ENCODE data around the gene VCP.

VCP gene

GRCh38 chr9:35116898-35117551, 44.6 kb upstream of the VCP start (continued):
- TF ChIP-seq ZNF707 (tag by site-specific recombination; IDR thresholded peaks at IDR 0.05) (no peak), TCF7L2 (IDR thresholded peaks at IDR 0.05; ENCODE audit: borderline replicate concordance, low read depth, low read length) (no peak), ZNF16 (tag by site-specific recombination; IDR thresholded peaks at IDR 0.05; ENCODE audit: low read depth) (no peak), ZNF692 (tag by site-specific recombination; IDR thresholded peaks at IDR 0.05) (no peak), SALL2 (tag by site-specific recombination; IDR thresholded peaks at IDR 0.05; ENCODE audit: borderline replicate concordance) (no peak), HOXD13 (CRISPR knock-in tag; IDR thresholded peaks at IDR 0.05; ENCODE audit: borderline replicate concordance) (no peak), SP7 (tag by site-specific recombination; IDR thresholded peaks at IDR 0.05) (no peak), ZNF664 (tag by site-specific recombination; IDR thresholded peaks at IDR 0.05) (no peak), ZBTB6 (tag by site-specific recombination; IDR thresholded peaks at IDR 0.05) (no peak), ZNF623 (tag by site-specific recombination; IDR thresholded peaks at IDR 0.05) (no peak), ZNF488 (tag by site-specific recombination; IDR thresholded peaks at IDR 0.05) (no peak), CTCF (tag by site-specific recombination; IDR thresholded peaks at IDR 0.05) (peak; percentile 79), ZNF335 (tag by site-specific recombination; conservative IDR thresholded peaks at IDR 0.05) (peak; percentile 56), ZNF138 (tag by site-specific recombination; IDR thresholded peaks at IDR 0.05; ENCODE audit: borderline replicate concordance) (no peak), ZNF610 (tag by site-specific recombination; IDR thresholded peaks at IDR 0.05; ENCODE audit: borderline replicate concordance) (no peak), ZNF626 (tag by site-specific recombination; IDR thresholded peaks at IDR 0.05) (no peak), KLF10 (tag by site-specific recombination; IDR thresholded peaks at IDR 0.05) (no peak), ZSCAN30 (tag by site-specific recombination; IDR thresholded peaks at IDR 0.05) (0 out of 2 replicates have a peak, but pooled peaks have one; percentile 19), KLF7 (tag by site-specific recombination; IDR thresholded peaks at IDR 0.05; ENCODE audit: borderline replicate concordance) (no peak), MEIS1 (CRISPR knock-in tag; IDR thresholded peaks at IDR 0.05; ENCODE audit: borderline replicate concordance) (no peak), AEBP2 (tag by site-specific recombination; IDR thresholded peaks at IDR 0.05; ENCODE audit: borderline replicate concordance) (no peak), ZFP69B (tag by site-specific recombination; IDR thresholded peaks at IDR 0.05) (no peak), KLF16 (tag by site-specific recombination; IDR thresholded peaks at IDR 0.05) (no peak), ZNF157 (tag by site-specific recombination; IDR thresholded peaks at IDR 0.05) (no peak), KLF9 (tag by site-specific recombination; IDR thresholded peaks at IDR 0.05; ENCODE audit: low read depth) (no peak), GLIS1 (tag by site-specific recombination; IDR thresholded peaks at IDR 0.05) (peak; percentile 25; the same call in 1 of the 2 replicates), ZBTB8A (tag by site-specific recombination; IDR thresholded peaks at IDR 0.05) (no peak), ZNF324 (tag by site-specific recombination; IDR thresholded peaks at IDR 0.05) (no peak), ZNF423 (tag by site-specific recombination; IDR thresholded peaks at IDR 0.05) (no peak), SCRT2 (tag by site-specific recombination; IDR thresholded peaks at IDR 0.05) (no peak; the same call in 1 of the 2 replicates), ZNF184 (tag by site-specific recombination; IDR thresholded peaks at IDR 0.05) (no peak), BCL6B (tag by site-specific recombination; IDR thresholded peaks at IDR 0.05) (no peak), ZNF596 (tag by site-specific recombination; IDR thresholded peaks at IDR 0.05) (no peak), WT1 (tag by site-specific recombination; IDR thresholded peaks at IDR 0.05) (no peak)
